ENCODE results near the gene USB1.

The USB1 gene

GRCh38 chr16:58020628-58021521, 19.7 kb downstream of the USB1 start:
- DNase-seq: peak; percentile 28

- DNase-seq: no peak
Observed at GRCh38 chr16:58021661-58022551, 20.7 kb downstream of the USB1 start.

GRCh38 chr16:58022601-58023371, 21.6 kb downstream of the USB1 start:
- no peak for DNase-seq

- no peak for DNase-seq
Observed at GRCh38 chr16:58024486-58025350, 23.5 kb downstream of the USB1 start.

- DNase-seq: peak; percentile 74
Observed at GRCh38 chr16:58025351-58026138, 24.3 kb downstream of the USB1 start, which contains the start of gene MMP15. Gene MMP15, plus strand, starts transcription at chr16:58025754. Its CDS starts 597 bp downstream, at chr16:58026351.

- DNase-seq: no peak
Observed at GRCh38 chr16:58026139-58026704, 25.0 kb downstream of the USB1 start.

- DNase-seq: no peak
Observed at GRCh38 chr16:58026705-58027160, 25.5 kb downstream of the USB1 start.

GRCh38 chr16:58027161-58027915, 26.1 kb downstream of the USB1 start:
- no peak for DNase-seq

GRCh38 chr16:58027916-58028455, 26.8 kb downstream of the USB1 start:
- DNase-seq: no peak

GRCh38 chr16:58028541-58029070, 27.4 kb downstream of the USB1 start:
- no peak for DNase-seq

- no peak for DNase-seq
Observed at GRCh38 chr16:58029410-58029809, 28.2 kb downstream of the USB1 start.

- no peak for DNase-seq
Observed at GRCh38 chr16:58030136-58030840, 29.1 kb downstream of the USB1 start.

GRCh38 chr16:58031016-58031800, 30.0 kb downstream of the USB1 start:
- DNase-seq: no peak

- no peak for DNase-seq
Observed at GRCh38 chr16:58032710-58033293, 31.6 kb downstream of the USB1 start.

- no peak for DNase-seq
Observed at GRCh38 chr16:58034128-58034685, 33.0 kb downstream of the USB1 start.

GRCh38 chr16:58034774-58035173, 33.6 kb downstream of the USB1 start:
- DNase-seq: no peak
